Adrenal gland (tissue), 5 donors: Measurements from ENCODE around the gene RNF217.

Experiments
- CTCF ChIP-seq, 6 experiments: fragments of 450-650 bp in 4 of 6; fragments of 200-600 bp in 2 of 6; sonication (generic) in 1 of 6; IDR thresholded peaks; 1 replicate in 5 of 6; 2 replicates in 1 of 6; pipeline versions ENCODE4 v1.5.1 to v1.8.0; 2016 to 2021; ENCODE audit warnings: antibody characterized with exemption in 6 of 6, mild to moderate bottlenecking in 2 of 6, moderate library complexity in 1 of 6
- POLR2A ChIP-seq, 2 donors: fragments of 450-650 bp; IDR thresholded peaks; one replicate each; pipeline ENCODE4 v1.6.1; 2017; ENCODE audit warnings: antibody characterized with exemption in 2 of 2, mild to moderate bottlenecking in 2 of 2, moderate library complexity in 1 of 2
- donor health status: DM: no; HTN: no; CAD: no.

GRCh38 chr6:125019918-125020317 lies 57.7 kb downstream of the RNF217 start:
- TF ChIP-seq POLR2A (IDR thresholded peaks at IDR 0.05): no peak
- TF ChIP-seq CTCF (IDR thresholded peaks at IDR 0.05): no peak
